ENCODE results near the gene MIF4GD. TPM values are rescaled to one million over a fixed set of nuclear protein-coding genes. Genes with fewer than 3 reads are reported as not detected.

The MIF4GD gene
- total and polyA plus RNA-seq, 10 of the 15 experiments (the other 5 are each of a cell fraction or from before 2014, with no cell fraction given): 22.8 to 96.2 (median 60.1) TPM

GRCh38 chr17:75271233-75271954 lies 363 bp upstream of the MIF4GD start (continued):
- no peak for TF ChIP-seq RELB (IDR thresholded peaks at IDR 0.05; ENCODE audit: low read depth)
- TF ChIP-seq, protein P1, sequence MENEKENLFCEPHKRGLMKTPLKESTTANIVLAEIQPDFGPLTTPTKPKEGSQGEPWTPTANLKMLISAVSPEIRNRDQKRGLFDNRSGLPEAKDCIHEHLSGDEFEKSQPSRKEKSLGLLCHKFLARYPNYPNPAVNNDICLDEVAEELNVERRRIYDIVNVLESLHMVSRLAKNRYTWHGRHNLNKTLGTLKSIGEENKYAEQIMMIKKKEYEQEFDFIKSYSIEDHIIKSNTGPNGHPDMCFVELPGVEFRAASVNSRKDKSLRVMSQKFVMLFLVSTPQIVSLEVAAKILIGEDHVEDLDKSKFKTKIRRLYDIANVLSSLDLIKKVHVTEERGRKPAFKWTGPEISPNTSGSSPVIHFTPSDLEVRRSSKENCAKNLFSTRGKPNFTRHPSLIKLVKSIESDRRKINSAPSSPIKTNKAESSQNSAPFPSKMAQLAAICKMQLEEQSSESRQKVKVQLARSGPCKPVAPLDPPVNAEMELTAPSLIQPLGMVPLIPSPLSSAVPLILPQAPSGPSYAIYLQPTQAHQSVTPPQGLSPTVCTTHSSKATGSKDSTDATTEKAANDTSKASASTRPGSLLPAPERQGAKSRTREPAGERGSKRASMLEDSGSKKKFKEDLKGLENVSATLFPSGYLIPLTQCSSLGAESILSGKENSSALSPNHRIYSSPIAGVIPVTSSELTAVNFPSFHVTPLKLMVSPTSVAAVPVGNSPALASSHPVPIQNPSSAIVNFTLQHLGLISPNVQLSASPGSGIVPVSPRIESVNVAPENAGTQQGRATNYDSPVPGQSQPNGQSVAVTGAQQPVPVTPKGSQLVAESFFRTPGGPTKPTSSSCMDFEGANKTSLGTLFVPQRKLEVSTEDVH (IDR thresholded peaks at IDR 0.05; ENCODE audit: low read depth, partially characterized antibody): no peak
- no peak for TF ChIP-seq TCF12 (IDR thresholded peaks at IDR 0.05; ENCODE audit: low read depth, low read length)
- TF ChIP-seq, protein P2, sequence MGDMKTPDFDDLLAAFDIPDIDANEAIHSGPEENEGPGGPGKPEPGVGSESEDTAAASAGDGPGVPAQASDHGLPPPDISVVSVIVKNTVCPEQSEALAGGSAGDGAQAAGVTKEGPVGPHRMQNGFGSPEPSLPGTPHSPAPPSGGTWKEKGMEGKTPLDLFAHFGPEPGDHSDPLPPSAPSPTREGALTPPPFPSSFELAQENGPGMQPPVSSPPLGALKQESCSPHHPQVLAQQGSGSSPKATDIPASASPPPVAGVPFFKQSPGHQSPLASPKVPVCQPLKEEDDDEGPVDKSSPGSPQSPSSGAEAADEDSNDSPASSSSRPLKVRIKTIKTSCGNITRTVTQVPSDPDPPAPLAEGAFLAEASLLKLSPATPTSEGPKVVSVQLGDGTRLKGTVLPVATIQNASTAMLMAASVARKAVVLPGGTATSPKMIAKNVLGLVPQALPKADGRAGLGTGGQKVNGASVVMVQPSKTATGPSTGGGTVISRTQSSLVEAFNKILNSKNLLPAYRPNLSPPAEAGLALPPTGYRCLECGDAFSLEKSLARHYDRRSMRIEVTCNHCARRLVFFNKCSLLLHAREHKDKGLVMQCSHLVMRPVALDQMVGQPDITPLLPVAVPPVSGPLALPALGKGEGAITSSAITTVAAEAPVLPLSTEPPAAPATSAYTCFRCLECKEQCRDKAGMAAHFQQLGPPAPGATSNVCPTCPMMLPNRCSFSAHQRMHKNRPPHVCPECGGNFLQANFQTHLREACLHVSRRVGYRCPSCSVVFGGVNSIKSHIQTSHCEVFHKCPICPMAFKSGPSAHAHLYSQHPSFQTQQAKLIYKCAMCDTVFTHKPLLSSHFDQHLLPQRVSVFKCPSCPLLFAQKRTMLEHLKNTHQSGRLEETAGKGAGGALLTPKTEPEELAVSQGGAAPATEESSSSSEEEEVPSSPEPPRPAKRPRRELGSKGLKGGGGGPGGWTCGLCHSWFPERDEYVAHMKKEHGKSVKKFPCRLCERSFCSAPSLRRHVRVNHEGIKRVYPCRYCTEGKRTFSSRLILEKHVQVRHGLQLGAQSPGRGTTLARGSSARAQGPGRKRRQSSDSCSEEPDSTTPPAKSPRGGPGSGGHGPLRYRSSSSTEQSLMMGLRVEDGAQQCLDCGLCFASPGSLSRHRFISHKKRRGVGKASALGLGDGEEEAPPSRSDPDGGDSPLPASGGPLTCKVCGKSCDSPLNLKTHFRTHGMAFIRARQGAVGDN (IDR thresholded peaks at IDR 0.05): peak; percentile 82
- TF ChIP-seq SMAD1 (IDR thresholded peaks at IDR 0.05; ENCODE audit: low read depth, partially characterized antibody): no peak
- TF ChIP-seq CBX3 (IDR thresholded peaks at IDR 0.05; ENCODE audit: borderline replicate concordance, low read depth): no peak
- TF ChIP-seq IKZF1 (conservative IDR thresholded peaks at IDR 0.05): peak; percentile 80
- TF ChIP-seq SKIL (IDR thresholded peaks at IDR 0.05; ENCODE audit: low read depth, poor library complexity, severe bottlenecking): no peak
- TF ChIP-seq PRDM15 (CRISPR knock-in tag; IDR thresholded peaks at IDR 0.05): no peak
- TF ChIP-seq BMI1 (IDR thresholded peaks at IDR 0.05; ENCODE audit: borderline replicate concordance): no peak
- peak; percentile 40; the same call in 1 of the 2 replicates for TF ChIP-seq RAD21 (IDR thresholded peaks at IDR 0.05; ENCODE audit: insufficient read depth, low read depth, low read length)
- peak in 1 of 2 experiments; percentile 46; a peak in 1 of 3 replicates for TF ChIP-seq EGR1 (IDR thresholded peaks at IDR 0.05; ENCODE audit: borderline replicate concordance in 1 of 2, low read depth in 2 of 2, low read length in 2 of 2)
